Left hindlimb (tissue), 1 donor: ENCODE results near the gene NMRK2.
"Not testable (repeated sequence)": the region's sequence is repeated elsewhere in the genome, so short reads cannot be mapped to it uniquely, and the experiment has no call there.

Experiments used
- DNase-seq: peaks from one replicate; pipeline ENCODE4 v3.0.0-alpha.2; 2018

Gene NMRK2, protein sequence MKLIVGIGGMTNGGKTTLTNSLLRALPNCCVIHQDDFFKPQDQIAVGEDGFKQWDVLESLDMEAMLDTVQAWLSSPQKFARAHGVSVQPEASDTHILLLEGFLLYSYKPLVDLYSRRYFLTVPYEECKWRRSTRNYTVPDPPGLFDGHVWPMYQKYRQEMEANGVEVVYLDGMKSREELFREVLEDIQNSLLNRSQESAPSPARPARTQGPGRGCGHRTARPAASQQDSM

DNA sequence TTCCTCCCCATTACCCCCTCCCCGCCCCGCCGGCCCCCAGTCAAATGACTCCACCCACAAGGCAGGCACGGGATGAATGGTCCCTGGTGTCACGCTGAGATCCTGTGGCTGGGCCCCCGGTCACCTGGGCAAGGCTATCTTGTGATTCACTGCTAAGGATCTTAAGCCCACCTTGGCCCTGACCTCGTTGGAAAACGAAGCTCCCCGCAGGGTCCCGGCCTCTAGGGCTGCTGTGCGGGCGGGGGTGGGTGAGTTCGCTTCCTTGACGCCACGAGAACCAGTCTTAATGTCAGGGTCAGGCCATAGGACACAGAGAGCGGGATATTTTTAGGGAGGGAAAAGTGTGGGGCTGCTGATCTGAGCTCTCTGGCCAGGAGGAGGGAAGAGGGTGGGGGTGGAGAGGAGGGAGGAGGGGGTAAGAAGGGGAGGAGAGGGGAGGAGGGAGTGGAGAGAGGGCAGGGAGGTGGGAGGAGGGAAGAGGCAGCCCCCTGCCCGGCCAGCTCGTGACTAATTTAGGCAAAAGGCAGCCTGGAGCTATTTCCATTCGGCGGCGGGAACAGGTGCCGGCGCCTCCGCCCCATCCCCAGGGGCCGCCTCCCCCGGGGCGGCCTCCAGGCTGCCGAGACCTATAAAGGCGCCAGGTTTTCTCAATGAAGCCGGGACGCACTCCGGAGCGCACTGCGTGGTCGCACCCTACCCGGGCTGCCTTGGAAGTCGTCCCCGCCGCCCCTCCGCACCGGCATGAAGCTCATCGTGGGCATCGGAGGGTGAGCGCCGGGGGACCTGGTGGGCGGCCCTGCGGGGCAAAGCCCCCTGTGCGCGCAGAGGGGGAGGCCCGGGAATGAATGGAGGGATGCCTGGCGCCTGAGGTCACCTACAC lies at the start of gene NMRK2:
TSS of gene NMRK2 (plus strand) at position 139 of the 880 bp plus-strand sequence. CDS start at position 742, 603 bp downstream.
- no peak for DNase-seq

DNA sequence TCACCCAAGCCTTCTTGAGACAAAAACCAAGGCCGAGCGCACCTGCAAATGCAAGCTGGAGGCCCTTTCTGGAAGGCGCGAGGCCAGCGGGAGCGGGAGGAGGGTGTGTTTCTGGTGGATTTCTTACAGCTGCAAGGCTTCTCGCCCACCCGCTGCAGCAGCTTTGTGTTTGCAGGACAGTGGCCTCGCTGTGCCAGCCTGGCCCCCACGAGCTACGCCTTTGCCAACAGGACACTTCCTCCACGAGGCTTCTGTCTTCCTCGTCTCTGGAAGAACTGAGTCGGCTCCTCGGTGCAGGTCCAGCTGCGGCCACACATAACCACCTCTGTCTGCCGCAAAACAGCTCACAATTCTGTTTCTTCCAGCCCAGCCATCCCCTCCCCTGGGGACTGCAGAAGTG lies 42.3 kb upstream of the NMRK2 start:
- DNase-seq: no peak

DNA sequence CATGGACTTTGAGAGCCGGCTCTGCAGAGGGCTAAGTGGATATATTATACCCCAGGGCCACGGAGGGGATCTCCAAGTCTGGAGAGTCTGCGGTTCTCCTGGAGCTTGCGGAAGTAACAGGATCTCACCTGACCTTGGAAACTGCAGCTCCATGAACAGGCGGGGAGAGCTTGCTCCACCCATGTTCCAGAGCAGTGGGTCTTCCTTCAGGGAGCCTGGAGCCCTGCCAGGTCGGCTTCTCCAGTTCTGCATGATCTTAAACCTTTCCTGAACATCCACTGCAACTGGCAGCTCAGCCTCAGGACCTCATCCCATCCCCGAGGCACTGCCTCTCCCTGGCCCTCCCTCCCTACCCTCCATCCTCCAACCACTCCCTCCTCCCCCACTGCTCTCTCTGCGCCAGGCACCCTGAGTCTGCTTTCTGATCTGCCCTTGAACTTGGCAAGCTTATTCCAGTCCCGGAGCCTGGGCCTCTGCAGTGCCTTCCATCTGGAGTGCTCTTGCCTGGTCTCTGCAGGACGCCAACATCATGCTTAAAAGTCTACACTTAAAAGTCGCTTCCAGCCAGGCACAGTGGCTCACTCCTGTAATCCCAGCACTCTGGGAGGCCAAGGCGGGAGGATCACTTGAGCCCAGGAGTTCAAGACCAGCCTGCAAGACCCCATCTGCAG lies 39.2 kb upstream of the NMRK2 start:
- no peak for DNase-seq

DNA sequence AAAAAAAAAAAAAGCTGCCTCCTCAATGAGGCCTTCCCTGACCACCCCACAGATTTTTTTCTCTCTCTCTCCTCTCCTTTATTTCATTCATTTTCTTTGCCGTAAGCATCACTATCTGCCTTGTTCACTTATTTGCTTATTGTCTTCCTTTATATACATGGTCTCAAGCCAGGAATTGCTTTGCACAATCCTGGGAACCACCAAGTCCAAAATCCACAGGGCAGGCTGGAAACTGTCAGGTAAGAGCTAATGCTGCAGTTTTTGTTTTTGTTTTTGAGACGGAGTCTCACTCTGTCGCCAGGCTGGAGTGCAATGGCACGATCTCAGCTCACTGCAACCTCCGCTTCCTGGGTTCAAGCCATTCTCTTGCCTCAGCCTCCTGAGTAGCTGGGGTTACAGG lies 37.9 kb upstream of the NMRK2 start:
- not testable (repeated sequence) for DNase-seq

DNA sequence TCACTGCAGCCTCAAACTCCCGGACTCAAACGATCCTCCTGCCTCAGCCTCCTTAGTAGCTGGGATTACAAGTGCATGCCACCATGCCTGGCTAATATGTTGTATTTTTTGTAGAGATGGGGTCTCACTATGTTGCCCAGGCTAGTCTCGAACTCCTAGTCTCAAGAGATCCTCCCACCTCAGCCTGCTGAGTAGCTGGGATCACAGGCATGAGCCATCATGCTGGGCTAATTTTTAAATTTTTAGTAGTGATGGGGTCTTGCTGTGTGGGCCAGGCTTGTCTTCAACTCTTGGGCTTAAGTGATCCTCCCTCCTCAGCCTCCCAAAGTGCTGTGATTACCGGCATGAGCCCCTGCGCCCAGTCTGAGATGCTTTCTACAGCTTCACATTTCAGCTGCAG lies 37.1 kb upstream of the NMRK2 start:
- no peak for DNase-seq

DNA sequence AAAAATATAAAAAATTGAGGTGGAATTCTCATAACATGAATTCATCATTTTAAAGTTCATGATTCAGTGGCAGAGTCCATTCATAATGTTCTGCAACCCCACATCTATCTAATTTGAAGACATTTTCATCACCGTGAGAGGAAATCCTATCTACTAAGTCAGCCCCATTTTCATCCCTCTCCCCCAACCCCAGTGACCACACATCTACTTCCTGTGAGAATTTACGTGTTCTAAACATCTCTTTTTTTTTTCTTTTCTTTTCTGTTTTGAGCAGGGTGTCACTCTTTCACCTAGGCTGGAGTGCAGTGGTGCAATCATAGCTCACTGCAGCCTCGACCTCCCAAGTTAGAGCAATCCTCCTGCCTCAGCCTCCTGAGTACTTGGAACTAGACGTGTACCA lies 34.9 kb upstream of the NMRK2 start:
- DNase-seq: no peak

DNA sequence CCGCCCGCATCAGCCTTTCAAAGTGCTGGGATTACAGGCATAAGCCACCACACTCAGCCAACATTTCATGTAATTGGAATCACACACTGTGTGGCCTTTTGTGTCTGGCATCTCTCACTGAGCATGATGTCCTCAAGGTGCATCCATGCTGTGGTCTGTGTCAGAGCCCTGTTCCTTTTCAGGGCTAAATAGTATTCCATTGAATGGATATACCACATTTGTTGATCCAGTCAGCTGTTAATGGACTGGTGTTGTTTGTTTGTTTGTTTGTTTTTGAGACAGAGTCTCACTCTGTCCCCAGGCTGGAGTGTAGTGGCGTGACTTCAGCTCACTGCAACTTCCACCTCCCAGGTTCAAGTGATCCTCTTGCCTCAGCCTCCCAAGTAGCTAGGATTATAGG lies 34.4 kb upstream of the NMRK2 start:
- DNase-seq: no peak

DNA sequence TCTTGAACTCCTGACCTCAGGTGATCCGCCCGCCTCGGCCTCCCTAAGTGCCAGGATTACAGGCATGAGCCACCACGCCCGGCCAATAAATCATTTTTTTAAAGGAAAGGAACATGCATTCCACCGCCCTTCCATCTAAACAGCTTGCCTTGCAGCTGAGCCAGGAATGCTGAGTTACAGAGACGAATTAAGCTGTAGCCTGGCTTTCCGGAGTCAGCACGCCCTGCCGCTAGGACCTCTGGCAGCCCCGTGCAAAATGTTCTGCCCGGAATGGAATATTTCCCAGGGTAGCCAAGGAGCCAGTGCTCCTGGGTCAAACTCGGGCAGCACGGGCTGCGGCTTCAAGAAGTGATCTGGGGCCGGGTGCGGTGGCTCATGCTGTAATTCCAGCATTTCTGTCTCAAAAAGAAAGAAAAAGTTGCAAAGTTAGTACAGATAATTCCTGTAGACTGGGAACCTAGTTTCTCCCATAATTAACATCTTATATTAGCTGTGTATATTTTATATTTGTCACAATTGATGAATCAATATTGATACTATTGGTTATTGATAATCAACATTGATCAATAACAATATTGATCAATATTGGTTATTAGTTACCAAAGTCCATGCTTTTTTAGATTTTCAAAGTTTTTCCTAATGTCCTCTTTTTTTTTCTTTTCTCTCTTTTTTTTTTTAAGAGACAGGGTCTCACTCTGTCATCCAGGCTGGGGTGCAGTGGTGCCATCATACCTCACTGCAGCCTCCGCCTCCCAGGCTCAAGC lies 33.2 kb upstream of the NMRK2 start:
- no peak for DNase-seq

DNA sequence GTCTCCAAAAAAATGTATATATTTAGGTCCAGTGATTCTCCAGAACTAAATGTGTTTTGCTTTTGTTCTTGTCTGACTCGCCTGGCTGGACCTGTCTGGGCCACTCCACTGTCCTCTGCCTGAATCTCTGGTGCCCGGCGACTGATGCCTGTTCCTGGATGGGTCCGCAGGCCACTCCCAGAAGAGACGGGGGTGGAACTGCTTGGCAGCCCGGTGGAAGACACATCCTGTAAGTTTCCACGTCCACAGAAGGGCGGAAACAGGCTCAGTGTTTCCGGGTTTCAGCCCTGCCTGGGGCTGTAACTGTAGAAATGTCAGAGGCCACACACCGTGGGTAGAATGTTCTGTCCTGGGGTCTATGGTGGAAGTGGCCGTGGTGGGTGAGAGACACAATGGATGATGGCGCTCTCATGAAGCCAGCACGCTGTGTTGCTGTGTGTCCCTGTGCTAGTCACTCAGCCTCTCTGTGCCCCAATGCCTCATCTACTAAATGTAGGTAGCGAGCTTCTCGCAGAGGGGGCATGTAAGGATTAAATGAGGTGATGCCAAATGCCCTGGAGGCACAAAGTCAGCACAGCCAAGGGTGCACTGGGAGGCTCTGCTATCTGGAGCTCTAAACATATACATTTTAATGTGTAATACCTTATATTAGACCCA lies 30.4 kb upstream of the NMRK2 start:
- no peak for DNase-seq

DNA sequence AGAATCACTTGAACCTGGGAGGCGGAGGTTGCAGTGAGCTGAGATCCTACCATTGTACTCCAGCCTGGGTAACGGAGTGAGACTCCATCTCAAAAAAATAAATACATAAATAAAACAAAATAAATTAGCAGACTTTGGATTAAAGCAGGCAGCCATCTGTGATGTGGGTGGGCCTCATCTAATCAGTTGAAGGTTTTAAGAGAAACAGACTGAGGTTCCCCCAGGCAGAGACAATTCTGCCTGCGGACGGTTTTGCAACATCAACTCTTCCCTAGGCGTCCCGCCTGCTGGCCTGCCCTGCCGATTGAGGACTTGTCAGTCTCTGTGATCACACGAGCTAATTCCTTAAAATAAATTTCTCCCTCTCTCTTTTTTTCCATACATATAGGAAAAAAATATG lies 28.6 kb upstream of the NMRK2 start:
- DNase-seq: no peak

DNA sequence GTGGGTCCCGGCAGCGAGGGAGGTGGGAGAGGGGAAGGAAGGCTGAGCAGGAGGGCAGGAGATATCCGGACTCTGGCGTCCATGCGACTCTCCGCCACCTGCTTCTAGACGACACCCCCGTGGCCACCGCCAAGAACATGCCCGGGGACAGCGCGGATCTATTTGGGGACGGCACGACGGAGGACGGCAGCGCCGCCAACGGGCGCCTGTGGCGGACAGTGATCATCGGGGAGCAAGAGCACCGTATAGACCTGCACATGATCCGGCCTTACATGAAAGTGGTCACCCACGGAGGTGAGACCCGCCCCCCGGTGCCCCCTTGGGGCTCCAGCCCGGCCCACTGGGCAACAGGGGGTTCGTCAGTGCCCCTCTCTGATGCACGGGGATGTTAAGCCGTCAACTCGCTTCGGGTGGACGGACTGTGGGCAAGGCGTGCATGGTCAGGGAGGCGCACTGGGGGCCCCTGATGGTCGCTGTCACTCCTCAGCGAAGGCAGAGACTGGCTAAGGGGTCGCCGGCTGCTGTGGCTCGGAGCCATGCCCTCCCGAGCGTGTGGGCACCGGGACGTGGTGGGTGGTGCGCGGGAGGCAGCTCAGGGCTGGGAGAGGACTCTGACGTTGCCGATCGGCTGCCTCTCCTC lies 25.1 kb upstream of the NMRK2 start:
- no peak for DNase-seq

DNA sequence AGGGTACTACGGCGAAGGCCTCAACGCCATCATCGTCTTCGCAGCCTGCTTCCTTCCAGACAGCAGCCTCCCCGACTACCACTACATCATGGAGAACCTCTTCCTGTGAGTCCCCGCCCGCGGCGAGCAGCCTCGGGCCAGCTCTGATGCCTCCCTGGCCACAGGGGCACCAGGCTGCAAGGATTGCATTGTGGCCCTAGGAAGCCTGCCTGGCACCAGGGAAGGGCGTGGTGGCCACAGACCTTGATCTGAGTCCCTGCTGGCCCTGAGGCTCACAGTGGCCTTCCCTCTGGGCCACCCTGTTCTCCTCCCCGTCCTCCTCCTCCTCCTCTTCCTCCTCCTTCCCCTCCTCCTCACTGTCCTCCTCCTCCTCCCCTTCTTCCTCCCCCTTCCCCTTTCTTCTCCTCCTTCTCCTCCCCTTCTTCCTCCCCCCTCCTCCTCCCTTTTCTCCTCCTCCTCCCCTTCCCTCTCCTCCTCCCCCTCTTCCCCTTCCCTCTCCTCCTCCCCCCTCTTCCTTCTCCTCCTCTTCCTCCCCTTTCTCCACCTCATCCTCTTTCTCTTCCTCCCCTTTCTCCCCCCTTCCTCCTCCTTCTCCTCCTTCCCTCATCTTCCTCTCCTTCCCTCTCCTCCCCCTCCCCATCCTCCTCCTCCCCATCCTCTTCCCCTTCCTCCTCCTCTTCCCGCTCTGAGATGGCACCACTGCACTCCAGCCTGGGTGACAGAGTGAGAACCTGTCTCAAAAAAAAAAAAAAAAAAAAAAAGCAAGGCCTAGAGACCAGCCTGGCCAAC lies 24.4 kb upstream of the NMRK2 start:
- no peak for DNase-seq

DNA sequence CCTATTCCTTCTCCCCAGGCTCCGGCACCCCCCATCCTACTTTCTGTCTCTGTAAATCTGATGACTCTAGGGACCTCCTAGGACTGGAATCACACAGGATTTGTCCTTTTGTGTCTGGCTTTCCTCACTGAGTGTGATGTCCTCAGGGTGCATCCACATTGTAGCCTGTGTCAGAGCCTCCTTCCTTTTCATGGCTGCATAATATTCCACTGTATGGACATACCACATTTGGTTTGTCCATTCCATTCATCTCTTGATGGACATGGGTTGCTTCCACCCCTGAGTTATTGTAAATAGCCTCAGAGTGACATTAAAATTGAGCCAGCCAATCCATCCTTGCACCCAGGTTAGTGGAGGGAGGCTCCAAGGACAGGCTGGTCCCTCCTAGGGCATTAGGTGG lies 22.8 kb upstream of the NMRK2 start:
- no peak for DNase-seq

DNA sequence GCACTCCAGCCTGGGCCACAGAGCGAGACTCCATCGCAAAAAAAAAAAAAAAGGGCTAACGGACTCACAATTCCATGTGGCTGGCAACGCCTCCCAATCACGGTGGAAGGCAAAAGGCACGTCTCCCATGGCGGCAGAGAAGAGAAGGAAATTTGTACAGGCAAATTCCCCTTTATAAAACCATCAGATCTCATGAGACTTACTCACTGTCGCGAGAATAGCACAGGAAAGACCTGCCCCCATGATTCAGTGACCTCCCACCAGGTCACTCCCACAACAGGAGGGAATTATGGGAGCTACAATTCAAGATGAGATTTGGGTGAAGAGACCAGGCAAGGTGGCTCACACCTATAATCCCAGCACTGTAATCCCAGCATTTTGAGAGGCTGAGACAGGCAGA lies 18.7 kb upstream of the NMRK2 start:
- no peak for DNase-seq

DNA sequence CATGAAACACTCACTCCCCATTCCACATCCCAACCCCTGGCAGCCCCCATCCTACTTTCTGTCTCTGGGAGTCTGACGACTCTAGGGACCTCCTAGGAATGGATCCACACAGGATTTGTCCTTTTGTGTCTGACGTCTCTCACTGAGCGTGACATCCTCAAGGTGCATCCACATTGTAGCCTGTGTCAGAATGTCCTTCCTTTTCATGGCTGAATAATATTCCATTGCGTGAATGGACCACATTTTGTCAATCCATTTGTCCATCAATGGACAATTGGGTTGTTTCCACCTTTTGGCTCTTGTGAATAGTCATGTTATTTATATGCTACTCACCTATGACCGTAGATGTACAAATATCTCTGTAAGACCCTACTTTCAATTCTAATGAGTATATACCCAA lies 16.8 kb upstream of the NMRK2 start:
- no peak for DNase-seq

DNA sequence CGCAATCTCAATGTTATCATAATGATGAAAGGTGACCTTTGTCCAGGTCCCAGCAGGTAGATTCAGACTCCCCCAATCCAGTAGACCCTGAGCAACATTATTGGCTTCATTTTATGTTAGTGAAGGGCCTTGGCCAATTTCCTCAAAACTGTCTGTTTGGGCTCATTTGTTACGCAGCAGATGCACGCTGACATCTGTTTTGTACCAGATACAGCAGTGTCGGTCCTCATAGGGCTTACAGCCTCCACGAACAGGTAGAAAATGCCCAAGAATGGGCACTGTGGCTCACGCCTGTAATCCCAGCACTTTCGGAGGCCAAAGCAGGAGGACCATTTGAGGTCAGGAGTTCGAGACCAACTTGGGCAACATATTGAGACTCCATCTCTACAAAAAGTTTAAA lies 13.1 kb upstream of the NMRK2 start:
- DNase-seq: no peak

DNA sequence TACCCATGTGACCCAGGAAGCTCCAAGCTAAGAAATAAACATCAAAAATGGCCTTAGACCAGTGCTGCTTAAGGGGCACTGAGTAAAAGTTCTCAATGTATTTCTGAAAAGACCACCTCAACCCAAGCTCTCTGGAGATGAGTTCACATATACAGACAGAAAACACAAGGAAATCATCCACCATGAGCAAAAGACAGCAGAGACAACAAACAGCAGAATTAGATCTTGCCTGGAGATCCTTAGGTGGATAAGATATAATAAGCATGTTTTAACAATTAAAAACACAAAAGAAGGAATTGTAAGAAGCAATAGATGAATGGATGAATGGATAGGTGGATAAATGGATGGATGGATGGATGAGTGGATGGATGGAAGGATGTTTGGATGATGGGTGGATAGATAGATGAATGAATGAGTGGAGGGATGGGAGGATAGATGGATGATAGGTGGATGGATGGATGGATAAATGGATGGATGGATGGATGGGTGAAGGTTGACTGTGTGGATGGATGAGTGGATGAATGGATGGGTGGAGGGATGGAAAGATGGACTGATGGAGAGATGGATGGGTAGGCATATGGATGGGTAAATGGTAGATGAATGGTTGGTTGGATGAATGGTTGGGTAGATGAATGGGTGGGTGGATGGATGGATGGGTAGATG lies 9.6 kb upstream of the NMRK2 start:
- DNase-seq: no peak

DNA sequence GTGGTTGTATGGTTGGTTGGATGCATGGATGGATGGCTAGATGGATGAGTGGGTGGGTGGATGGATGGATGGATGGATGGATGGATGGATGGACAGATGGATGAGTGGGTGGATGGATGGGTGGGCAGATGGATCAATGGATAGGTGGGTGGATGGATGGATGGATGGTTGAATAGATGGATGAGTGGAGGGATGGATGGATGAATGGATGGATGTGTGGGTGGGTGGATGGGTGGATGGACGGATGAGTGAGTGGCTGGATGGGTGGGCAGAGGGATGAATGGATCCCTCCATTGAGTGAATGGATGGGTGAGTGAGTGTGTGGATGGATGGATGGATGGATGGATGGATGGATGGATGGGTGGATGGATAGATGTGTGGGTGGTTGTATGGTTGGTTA lies 9.0 kb upstream of the NMRK2 start:
- DNase-seq: no peak

DNA sequence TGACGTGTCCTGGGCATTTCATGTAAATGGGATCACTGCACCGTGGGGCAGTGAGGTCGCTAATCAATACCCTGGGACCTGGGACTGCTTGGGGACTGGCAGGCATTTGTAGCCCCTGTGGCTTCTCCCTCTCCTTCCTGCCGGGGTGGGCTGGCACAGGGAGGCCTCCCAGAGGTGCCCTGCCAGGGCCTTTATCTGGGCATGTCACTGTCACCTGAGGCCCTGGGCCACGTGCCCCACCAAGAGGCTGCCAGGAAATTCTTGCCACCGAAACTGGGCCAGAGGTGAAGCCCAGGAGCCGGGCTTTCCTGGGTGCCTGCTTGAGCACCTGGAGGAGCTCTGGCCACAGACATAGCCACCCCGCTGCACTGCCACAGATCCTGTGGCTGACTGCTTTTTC lies 1.8 kb upstream of the NMRK2 start:
- no peak for DNase-seq
